Heart left ventricle (tissue), 13 donors: ENCODE data around the gene EML6.

ENCODE experiments used
- POLR2A ChIP-seq, 2 donors: fragments of 450-650 bp; IDR thresholded peaks; one replicate each; pipeline ENCODE4 v1.6.1; 2017; ENCODE audit warnings: antibody characterized with exemption in 2 of 2, mild to moderate bottlenecking in 2 of 2, moderate library complexity in 2 of 2
- TF ChIP-seq, protein P1 (sequence below), 12 donors: fragments of 200-600 bp; sonication (generic) in 4 of 12; IDR thresholded peaks; one replicate each; pipeline versions ENCODE4 v1.5.0 to v1.8.0; 2018 to 2022; ENCODE audit warnings: antibody characterized with exemption in 12 of 12, mild to moderate bottlenecking in 5 of 12
- donor health status: ischemic (EF 13 %, LVEDD 7.1; RV severe dilation, severe dysfunction).
- donor health status: DM: no; HTN: yes; CAD: no.
- donor health status: DM: no; HTN: no; CAD: no.
- donor health status: ischemic (EF 25% LVEDD 6.9; RV normal size, moderate dysfunction).
- donor health status: ischemic (EF 25% LVEDD 5.7; RV mildly dilated, moderate dysfunction).
- donor health status: ischemic (EF 35%, LVEDD 5.7; RV mildly dilated, moderate dysfunction).
- donor health status: nonischemic (EF 11% LVEDD 7.7; RV severe dilation, severe dysfunction).
- donor health status: DM: yes; HTN: yes; CAD: no.
- donor health status: PGD.
- donor health status: ischemic (EF 29% LVEDD 5.4; RV normal size, mild dysfunction).
- donor health status: nonischemic (EF 23%, LVEDD 6.1; RV moderate dilation, normal function).

GRCh38 chr2:54867457-54867856, 144.0 kb downstream of the EML6 start:
- no peak for TF ChIP-seq POLR2A (IDR thresholded peaks at IDR 0.05)
- TF ChIP-seq, protein P1, sequence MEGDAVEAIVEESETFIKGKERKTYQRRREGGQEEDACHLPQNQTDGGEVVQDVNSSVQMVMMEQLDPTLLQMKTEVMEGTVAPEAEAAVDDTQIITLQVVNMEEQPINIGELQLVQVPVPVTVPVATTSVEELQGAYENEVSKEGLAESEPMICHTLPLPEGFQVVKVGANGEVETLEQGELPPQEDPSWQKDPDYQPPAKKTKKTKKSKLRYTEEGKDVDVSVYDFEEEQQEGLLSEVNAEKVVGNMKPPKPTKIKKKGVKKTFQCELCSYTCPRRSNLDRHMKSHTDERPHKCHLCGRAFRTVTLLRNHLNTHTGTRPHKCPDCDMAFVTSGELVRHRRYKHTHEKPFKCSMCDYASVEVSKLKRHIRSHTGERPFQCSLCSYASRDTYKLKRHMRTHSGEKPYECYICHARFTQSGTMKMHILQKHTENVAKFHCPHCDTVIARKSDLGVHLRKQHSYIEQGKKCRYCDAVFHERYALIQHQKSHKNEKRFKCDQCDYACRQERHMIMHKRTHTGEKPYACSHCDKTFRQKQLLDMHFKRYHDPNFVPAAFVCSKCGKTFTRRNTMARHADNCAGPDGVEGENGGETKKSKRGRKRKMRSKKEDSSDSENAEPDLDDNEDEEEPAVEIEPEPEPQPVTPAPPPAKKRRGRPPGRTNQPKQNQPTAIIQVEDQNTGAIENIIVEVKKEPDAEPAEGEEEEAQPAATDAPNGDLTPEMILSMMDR (IDR thresholded peaks at IDR 0.05): no peak
